Measurements from ENCODE around the gene PSG7.
"Not testable (repeated sequence)": the region's sequence is repeated elsewhere in the genome, so short reads cannot be mapped to it uniquely, and the experiment has no call there.

PSG7 gene

GRCh38 chr19:42937107-42937506 is at the start of gene PSG7:
TSS of gene PSG7 (minus strand) at chr19:42937207. CDS start at chr19:42937076, 131 bp downstream.
- not testable (repeated sequence) for DNase-seq (ENCODE audit: low read depth in 2 of 2)

GRCh38 chr19:42985588-42985987 is 48.6 kb upstream of the PSG7 start:
- DNase-seq (ENCODE audit: low read depth in 2 of 2) = no peak

GRCh38 chr19:42982111-42982510 is 45.1 kb upstream of the PSG7 start:
- DNase-seq (ENCODE audit: low read depth in 2 of 2) = not testable (repeated sequence)

DNA sequence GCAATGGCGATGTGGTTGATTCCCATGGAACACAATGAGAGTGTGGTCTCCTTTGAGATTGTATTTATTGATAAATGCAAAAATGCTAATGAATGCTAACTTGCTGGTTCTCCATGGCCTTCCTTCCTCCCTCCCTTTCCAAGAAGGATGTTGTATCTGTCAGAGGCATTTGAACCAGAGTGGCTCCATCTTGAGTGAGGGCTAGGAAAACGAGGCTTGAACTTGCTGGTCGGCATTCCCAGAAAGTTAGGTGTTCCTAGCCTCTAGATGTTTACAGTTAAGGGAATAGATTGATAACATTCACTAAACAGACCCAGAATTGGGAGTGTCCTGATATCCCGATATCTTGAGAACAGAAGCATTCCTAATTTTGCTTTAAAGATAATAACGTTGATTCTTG is 34.4 kb upstream of the PSG7 start:
- not testable (repeated sequence) for DNase-seq (ENCODE audit: low read depth in 2 of 2)

DNA sequence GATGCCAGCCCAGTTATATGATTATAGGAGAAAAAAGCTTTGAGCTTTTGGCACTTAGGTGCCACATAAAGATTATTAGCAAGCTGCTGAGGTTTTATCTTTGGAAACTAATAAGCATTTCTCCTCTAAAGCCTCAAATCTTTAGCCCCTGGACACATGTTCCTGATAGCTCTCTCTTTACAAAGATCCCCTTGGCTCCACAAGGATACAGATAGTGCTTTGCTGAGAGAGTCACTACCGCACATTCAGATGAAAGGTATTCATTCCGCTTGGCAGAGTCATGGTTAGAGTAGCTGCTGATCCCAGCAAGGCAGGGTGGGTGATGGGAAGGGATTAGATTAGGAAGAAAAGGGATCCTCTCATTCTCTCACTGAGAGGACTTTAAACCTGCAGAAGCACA is 28.2 kb upstream of the PSG7 start:
- DNase-seq (ENCODE audit: low read depth in 2 of 2) = no peak

DNA sequence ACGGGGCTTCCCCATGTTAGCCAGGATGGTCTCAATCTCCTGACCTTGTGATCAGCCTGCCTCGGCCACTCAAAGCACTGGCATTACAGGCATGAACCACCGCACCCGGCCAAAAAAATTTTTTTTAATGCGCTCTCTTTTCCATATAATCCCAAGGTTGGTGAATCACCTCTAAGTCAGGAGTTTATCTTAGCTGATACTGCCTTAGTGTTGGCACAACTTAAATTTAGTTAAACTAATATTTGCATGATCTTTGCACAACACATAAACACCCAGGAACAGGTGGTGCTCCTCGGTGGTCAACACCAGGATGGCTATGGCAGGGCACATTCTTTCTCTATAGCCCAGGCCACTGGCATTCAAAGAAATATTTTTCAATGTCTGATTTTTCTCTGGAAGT is 24.1 kb upstream of the PSG7 start:
- no peak for DNase-seq (ENCODE audit: low read depth in 2 of 2)

DNA sequence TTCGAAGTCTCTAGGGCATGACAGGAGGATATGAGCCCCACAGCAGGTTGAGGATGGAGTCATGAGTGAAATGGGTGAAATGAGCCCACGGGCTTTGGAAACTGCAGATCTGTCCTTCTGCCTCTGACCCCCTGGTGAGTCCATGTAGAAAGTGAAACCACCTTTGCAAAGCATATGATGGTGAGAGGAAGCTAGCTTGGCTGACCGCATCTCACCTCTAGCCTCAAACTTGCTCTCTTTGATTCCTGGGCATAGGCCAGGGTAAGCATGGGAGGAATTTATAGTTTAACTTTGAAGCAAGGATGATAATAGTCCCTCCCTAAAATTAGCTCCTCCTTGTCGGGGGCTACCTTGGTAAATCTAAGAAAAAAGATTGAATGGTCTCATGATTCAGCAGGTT is 15.1 kb upstream of the PSG7 start:
- not testable (repeated sequence) for DNase-seq (ENCODE audit: low read depth in 2 of 2)

- not testable (repeated sequence) for DNase-seq (ENCODE audit: low read depth in 2 of 2)
Observed at GRCh38 chr19:42951476-42951875, 14.5 kb upstream of the PSG7 start.

GRCh38 chr19:42942187-42942789 is 5.3 kb upstream of the PSG7 start:
- no peak for DNase-seq (ENCODE audit: low read depth in 2 of 2)

- DNase-seq (ENCODE audit: low read depth in 2 of 2) = not testable (repeated sequence)
Observed at GRCh38 chr19:42934726-42935125, 2.3 kb downstream of the PSG7 start.

DNA sequence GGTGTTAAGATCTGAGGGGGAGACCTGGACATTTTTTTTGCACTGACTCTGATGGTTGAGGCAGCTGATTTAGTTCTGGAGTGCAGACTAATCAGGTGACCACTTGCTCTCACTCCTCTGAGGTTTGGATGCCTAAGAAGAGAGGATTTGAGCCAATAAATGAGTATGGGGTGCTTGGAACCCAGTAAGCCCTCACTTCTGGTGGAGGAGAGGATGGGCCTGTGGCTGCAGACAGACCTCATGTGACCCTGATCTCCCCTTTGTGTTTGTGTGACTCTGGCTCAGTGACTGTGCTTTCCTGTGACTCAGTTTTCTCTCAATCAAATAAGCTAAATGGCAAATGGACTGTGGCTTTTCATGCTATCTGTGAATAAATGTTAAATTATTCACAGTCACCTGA is 2.8 kb downstream of the PSG7 start:
- DNase-seq (ENCODE audit: low read depth in 2 of 2) = not testable (repeated sequence)

GRCh38 chr19:42933412-42933811 is 3.6 kb downstream of the PSG7 start:
- not testable (repeated sequence) for DNase-seq (ENCODE audit: low read depth in 2 of 2)

GRCh38 chr19:42932485-42933101 is 4.4 kb downstream of the PSG7 start:
- not testable (repeated sequence) for DNase-seq (ENCODE audit: low read depth in 2 of 2)

- DNase-seq (ENCODE audit: low read depth in 2 of 2) = peak; percentile 24 to 37
Observed at GRCh38 chr19:42930214-42930613, 6.8 kb downstream of the PSG7 start.

DNA sequence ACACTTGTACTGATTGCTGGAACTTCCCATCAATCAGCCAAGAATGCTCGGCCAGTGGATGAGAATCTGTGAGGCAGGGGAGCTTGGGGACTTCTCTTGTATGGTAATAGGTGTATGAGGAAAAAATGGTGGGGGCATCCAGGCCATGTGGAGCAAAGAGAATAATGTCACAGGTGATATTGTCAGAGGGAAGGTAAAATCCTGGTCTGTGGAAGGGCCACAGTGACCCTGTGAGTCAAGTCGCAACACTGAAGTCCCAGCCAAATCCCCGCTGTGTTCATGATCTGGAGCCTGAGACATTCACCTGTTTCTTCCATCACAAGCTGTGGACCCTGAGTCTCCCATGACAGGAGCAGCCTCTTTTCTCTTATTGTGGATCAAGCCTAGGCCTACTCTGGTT is 8.1 kb downstream of the PSG7 start:
- DNase-seq (ENCODE audit: low read depth in 2 of 2) = no peak

GRCh38 chr19:42926781-42927180 is 10.2 kb downstream of the PSG7 start:
- no peak for DNase-seq (ENCODE audit: low read depth in 2 of 2)

GRCh38 chr19:42923106-42923505 is 13.9 kb downstream of the PSG7 start:
- peak in 1 of 2 donors; percentile 29 for DNase-seq (ENCODE audit: low read depth in 2 of 2)

DNA sequence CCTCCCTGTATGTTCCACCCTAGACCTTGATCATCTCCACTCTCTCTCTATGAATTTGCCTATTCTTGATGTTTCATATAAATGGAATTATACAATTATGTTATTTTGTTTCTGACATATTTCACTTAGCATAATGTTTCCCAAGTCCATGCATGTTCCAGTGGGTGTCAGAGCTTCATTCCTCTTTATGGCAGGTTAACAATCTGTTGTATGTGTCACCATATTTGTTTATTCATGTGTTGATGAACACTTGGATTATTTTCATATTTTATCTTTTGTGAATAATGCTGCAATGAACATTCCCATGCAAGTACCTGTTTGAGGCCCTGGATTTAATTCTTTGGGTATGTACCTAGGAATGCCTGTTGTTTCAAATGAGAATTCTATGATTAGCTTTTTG is 16.0 kb downstream of the PSG7 start:
- not testable (repeated sequence) for DNase-seq (ENCODE audit: low read depth in 2 of 2)

GRCh38 chr19:42919757-42920079 is 17.3 kb downstream of the PSG7 start:
- DNase-seq (ENCODE audit: low read depth in 2 of 2) = no peak

DNA sequence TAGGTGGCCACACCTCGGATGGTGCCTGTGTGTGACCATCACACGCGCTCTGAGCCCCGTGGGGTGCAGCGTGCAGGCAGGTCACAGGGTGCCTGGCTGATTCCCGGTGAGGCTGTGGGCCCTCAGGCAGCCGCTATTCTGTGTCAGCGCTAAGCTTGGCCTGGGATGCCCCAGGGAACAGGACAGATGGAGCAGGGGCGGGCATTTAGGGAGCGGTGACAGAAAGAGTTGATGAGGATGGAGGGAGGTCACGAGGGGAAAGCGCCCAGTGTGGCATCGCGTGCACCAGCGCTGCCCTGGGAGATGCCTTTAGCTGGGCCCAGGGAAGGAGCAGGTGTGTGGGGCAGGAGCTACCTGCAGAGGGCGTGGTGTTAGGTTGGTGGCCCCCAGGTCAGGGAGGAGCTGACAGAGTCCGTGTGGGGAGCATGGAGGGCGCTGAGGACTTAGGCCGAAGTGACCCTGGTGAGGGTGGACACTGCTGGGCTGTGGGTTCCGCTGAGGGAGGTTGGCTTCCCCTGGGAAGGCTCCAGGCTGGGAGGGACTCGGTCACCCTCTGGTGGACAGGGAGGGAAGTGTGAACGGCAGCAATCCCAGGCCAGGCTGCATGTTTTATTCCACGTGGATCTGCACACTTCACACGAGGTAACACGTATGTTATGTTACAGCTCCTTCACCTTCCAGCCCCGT is 17.8 kb downstream of the PSG7 start:
- DNase-seq (ENCODE audit: low read depth in 2 of 2) = not testable (repeated sequence)

- not testable (repeated sequence) for DNase-seq (ENCODE audit: low read depth in 2 of 2)
Observed at GRCh38 chr19:42918377-42919069, 18.5 kb downstream of the PSG7 start.

GRCh38 chr19:42917634-42918033 is 19.4 kb downstream of the PSG7 start, which contains the start of gene PSG6:
TSS of gene PSG6 (minus strand) at chr19:42917894. CDS start at chr19:42917792, 102 bp downstream.
- DNase-seq (ENCODE audit: low read depth in 2 of 2) = not testable (repeated sequence)

All from stimulated activated CD8-positive, alpha-beta memory T cell treated with anti-CD3 and anti-CD28 coated beads, Interleukin-2, amount 100 ng/mL, for 48 hours (primary cell).